ENCODE measurements around the gene RPL13.

- TF ChIP-seq CTCF (IDR thresholded peaks at IDR 0.05) (no peak), POLR2A (IDR thresholded peaks at IDR 0.05) (peak; percentile 59 to 95)
Observed at GRCh38 chr16:89560378-89561141, at the start of gene RPL13.
